DMS153 treated with DMSO at 0.1 percent for 48 hours (cell line): Measurements from ENCODE around the gene CCDC91.
"Not testable (repeated sequence)": the region's sequence is repeated elsewhere in the genome, so short reads cannot be mapped to it uniquely, and the experiment has no call there.

Source experiments
- DNase-seq: peaks from one replicate; lab custom pipeline; 2025; ENCODE audit not compliant: unreplicated experiment; lab: John Stamatoyannopoulos, UW

The CCDC91 gene

DNA sequence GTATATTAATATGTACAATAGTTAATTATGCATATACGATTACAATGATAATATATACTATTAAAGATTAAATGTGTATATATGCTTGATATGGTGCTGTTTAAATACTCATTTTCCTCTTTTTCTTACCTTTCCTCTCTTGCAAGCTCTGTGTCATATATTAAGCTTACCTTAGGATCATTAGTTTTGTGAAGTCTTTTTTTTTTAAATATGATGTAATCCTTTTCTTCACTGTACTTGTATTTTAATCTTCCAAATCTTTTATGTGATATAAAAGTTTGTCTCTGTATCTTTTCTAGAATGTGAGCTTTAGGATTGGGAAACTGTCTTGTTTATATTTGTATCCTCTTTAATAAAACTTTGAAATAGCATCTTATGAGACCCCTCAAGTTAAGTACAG is 88.7 kb downstream of the CCDC91 start:
- no peak for DNase-seq

DNA sequence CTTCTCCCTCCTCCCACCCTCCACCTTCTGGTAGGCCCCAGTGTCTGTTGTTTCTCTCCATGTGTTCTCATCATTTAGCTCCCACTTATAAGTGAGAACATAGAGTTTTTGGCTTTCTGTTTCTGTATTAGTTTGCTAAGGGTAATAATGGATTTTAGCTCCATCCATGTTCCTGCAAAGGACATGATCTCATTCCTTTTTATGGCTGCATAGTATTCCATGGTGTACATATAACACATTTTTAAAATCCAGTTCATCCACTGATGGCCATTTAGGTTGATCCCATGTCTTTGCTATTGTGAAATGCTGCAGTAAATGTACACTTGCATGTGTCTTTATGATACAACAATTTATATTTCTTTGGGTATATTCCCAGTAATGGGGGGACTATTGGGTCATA is 96.1 kb downstream of the CCDC91 start:
- no peak for DNase-seq

DNA sequence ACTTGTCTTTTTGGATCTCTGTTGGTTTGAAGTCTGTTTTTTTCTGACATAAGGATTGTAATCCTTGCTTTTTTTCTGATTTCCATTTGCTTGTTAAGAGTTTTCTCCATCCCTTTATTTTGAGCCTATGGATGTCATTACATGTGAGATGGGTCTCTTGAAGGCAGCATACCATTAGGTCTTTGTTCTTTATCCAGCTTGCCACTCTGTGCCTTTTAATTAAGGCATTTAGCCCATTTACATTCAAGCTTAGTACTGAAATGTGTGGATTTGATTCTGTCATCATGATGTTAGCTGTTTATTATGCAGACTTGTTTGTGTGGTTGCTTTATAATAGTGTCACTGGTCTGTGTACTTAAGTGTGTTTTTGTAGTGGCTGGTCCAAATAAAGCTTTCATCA is 100.0 kb downstream of the CCDC91 start:
- DNase-seq: no peak

DNA sequence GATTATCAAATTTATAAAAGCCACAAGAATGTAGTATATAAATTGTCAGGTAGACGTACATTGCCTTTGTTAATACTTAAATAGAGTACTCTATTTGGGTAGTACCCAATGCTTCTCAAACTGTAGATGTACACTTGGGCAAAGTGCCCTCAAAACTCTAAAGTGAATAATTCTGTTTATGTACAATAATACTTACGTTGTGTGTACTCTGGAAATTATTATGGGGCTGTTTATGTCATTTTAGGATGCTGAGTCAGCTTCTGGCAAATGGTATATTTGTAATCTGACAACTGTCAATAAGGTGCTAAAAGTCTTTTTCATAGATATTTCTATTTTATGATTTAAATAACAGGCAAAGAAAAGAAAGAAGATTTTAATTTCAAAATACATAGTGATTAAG is 102.4 kb downstream of the CCDC91 start:
- no peak for DNase-seq

DNA sequence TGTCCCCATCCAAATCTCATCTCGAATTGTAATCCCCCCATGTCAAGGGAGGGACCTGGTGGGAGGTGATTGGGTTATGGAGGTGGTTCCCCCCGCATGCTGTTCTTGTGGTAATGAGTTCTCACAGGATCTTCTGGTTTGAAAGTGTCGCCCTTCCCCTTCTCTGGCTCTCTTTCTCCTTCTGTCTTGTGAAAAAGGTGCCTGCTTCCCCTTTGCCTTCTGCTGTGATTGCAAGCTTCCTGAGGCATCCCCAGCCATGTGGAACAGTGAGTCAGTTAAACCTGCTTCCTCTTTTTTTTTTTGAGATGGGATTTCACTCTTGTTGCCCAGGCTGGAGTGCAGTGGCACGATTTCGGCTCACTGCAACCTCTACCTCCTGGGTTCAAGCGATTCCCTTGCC is 104.0 kb downstream of the CCDC91 start:
- no peak for DNase-seq

DNA sequence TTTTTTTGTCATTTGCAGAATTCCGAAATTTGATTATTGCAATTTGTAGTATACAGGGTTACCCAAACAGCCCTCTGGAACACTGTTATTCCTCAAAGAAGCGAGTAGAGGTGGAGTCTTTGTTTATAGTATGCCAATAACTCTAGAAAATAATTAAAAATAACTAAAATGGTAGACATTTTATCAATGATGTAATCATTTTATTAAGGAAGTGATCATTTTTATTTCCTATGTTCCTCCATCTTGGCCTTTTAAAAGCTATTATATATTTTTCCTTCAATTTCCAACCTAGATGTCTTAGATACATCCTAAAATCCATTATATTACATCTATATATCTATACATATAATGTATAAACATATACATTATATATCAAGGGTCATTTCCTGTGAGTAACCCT is 106.0 kb downstream of the CCDC91 start:
- DNase-seq: no peak

DNA sequence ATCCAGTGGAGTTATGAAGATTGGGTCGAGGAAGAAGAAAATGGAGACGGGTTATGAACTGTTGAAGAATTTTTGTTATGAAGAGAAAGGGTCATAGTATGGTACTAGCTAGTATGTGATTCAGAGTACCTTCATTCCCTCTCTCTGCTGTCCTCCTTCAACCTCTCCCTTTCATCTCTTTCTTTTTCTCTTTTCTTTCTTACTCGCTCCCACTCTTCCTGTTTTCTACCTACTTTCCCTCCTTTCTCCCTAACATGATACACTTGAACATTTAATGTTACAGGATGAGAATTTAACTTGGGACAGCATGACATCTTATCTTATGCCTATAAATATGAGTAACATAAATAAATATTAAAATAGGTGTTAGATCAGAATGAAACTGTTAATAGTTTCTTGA is 112.9 kb downstream of the CCDC91 start:
- DNase-seq: no peak

DNA sequence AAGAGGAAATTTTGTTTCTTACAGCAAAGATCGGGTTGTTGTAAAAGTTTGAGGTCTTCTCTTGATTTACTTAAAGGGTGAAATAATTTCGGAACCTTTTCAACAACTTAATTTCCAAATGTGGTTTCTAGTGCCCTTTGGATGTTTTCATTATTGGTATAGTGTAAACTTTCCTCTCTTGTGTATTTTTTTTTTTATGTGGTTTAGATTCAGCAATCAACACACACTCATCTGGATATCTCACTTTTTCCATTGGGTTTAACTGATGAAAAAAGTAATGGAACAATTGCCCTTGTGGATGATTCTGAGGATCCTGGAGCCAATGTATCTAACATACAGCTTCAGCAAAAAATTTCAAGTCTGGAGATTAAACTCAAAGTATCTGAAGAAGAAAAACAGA is 116.3 kb downstream of the CCDC91 start:
- DNase-seq: no peak

DNA sequence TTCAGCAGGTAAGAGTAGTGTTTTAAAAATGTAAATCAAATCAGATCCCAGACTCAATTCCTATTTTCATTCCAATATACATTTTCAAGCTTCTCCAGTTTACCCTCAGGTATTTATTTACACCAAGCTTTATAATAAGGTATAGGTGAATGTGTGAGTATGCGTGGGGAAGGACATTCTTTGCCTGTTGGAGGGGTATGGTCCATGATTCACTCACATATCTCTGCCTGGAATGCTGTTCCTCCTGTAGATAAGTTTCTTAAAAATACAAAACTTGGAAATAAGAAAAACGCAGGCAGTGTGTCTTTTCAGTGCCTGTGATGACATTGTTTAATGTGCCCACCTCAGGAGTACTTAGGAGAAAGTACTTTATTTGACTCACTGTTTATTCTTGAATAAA is 118.6 kb downstream of the CCDC91 start:
- DNase-seq: no peak

DNA sequence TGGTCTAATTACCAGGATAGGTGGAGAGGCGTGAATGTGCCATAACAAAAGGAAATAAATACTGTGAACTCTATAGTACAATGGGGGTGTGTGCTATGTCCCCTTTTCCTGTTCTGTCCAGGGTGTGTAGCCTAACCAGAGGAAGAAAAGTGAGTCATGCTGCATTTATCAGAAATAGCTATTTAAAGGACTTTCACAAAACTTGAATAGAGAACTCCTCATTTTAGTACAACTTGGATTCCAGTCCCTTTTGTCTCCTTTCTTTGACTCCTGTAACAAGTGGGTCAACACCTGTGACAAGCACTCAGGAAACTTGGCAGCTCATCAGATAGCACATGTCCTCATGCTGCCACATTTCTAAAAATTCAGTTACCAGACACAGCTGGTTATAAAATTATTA is 123.4 kb downstream of the CCDC91 start:
- no peak for DNase-seq

DNA sequence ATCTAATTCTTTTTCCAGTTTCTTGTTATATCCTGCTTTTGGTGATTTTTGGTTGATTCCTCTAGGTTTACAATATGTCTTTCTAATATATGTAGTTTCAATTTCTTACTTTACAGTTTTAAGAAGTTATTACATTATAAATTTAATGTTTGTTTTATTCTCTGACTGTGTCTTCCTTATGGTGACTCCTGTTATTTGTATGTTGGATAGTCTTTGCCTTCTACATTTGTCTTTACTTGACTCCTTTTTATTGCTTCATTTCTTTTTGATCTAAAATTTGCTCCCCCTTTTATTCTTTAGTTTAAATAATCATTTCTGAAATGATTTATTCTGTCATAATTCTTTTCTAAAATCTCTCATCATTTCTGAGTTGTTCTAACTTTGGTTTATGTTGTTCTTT is 125.8 kb downstream of the CCDC91 start:
- no peak for DNase-seq

DNA sequence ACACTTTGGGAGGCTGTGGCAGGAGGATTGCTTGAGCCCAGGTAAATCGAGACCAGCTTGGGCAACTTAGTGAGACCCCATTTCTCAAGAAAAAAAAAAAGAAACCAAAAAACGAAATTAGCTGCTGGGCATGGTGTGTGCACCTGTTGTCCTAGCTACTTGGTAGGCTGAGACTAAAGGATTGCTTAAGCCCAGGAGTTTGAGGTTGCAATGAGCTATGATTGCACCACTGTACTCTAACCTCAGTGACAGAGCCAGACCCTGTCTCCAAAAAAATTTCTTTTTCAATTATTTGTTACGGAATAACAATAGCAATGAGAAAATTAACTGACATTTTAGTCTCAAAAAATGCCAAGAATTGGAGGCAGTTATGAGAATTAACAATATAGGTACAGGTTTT is 128.0 kb downstream of the CCDC91 start:
- DNase-seq: no peak

DNA sequence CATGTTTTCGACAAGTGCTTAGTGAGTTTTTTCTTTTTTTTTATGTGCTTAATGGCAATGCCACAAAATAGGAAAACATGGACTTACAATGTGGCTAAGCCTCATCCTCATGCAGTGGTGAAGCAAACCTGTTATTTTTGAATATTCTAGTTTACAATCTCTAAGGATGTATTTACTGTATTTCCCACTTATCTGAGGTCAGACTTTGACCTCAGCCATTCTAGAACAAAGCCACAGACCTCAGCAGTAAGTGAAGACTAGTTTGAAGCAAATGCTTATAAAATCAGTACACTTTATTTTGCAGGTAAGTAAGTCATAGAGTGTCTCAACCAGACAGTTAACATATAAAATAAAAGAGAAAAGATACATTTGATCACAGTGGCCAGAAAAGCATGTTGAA is 130.1 kb downstream of the CCDC91 start:
- DNase-seq: no peak

DNA sequence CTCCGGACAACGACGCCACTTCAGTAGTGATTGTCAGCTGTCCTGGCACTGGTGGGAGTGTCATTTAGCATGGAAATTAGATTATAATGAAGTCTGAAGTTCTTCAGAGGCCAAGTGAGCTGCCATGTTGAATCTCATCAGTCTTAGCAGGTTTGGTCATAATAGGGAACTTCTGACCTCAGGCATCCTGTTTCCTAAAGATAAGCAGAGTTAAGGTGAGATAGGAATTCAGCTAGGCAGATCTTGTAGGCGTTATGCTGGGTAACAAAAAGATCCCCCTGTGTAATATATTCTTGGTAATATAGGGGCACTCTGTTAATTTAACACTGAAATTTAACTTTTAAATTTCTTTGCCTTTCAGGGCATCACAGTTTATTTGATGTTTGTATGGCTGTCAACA is 137.5 kb downstream of the CCDC91 start:
- no peak for DNase-seq

DNA sequence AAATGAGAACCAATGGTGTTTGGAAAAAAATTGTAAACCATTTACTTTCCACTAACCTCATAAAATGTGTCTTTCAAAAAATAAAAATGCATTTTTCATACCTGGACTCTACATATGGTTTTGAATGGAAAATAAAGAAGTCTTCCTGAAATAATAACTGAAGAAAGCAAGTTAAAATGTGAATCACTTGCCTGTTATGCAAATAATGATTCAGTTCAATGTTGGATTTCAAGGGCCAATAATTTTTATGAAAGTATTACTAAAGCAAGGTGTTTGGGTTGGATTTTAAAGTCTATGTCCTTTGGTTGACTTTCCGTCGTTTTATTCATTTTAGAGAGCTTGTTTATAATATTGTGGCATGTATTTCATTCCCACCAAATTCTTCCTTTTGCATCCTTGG is 138.7 kb downstream of the CCDC91 start:
- DNase-seq: no peak

DNA sequence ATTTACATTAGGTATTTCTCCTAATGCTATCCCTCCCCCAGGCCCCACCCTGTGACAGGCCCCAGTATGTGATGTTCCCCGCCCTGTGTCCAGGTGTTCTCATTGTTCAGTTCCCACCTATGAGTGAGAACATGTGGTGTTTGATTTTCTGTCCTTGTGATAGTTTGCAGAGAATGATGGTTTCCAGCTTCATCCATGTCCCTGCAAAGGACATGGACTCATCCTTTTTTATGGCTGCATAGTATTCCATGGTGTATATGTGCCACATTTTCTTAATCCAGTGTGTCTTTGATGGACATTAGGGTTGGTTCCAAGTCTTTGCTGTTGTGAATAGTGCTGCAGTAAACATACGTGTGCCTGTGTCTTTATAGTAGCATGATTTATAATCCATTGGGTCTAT is 139.5 kb downstream of the CCDC91 start:
- not testable (repeated sequence) for DNase-seq

DNA sequence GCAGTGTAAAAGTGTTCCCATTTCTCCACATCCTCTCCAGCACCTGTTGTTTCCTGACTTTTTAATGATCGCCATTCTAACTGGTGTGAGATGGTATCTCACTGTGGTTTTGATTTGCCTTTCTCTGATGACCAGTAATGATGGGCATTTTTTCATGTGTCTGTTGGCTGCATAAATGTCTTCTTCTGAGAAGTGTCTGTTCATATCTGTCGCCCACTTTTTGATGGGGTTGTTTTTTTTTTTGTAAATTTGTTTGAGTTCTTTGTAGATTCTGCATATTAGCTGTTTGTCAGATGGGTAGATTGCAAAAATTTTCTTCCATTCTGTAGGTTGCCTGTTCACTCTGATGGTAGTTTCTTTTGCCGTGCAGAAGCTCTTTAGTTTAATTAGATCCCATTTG is 140.0 kb downstream of the CCDC91 start:
- not testable (repeated sequence) for DNase-seq

DNA sequence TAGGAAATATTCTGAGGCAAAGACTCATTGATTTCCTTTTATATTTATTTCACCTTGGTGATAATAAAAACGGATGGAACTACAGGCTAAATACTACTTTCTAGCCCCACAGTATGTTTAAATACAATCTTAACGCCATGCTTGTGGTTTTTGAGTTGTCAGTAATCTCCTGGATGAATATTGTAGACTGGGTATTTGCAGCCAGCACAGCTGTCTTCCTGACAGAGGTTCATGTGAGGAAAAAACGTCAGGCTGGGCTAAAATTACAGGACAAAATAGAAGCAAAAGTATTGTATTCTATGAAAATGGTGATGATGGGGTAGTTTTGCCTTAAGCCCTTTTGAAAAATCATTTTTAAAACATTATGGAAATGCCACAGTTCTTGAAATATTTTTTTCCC is 140.9 kb downstream of the CCDC91 start:
- no peak for DNase-seq

DNA sequence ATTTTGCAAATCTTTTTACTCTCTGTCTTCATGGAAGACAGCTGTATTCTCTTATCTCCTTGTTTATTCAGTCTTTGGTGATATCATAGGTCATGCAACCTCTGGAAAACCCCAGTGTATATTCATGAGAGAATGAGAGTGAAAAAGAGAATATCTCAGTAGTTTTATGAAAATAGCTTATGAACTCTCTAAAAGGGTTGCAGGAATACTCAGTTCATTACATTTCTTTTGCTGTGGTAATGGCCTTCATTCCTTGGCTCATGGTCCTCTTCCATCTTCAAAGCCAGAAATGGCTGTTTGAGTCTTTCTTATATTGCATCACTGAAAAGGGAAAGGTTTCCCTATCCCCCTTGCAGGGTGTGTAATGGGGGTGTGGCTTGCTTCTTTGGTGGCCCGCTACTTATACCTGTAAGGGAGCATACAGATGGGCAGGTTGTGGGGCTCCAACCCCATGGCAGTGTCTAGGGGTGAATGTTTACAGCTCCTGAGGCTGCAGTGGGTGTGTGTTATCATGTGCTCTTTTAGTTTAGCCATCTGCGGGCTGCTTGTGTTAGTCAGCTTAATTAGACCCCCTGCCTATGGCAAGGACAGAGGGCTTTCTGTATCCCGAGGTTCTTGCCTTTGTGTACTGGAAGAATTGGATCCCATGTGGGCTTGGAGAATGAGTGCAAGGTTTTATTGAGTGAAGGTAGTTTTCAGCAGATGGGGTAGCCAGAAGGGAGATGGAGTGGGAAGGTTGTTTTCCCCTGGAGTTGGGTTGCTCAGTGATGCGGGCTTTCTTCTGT is 150.2 kb downstream of the CCDC91 start:
- DNase-seq: no peak

DNA sequence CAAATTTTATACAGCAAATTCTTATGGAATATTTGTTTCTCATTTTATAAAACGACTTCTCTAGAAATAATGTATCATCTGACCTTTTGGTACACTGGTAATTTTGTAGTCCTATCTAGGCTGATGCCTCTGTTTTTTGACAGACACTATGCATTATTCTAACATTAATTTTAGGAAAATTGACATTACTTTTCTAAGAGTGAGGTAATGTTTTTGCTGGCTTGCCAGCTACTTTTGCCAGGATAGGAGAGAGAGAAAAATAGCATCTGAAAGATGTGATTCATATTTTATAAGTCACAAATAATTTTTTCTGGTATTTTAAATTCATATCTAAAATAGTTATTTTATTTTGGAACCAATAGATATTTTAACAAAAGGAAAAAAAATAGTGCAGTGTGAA is 153.5 kb downstream of the CCDC91 start:
- no peak for DNase-seq

DNA sequence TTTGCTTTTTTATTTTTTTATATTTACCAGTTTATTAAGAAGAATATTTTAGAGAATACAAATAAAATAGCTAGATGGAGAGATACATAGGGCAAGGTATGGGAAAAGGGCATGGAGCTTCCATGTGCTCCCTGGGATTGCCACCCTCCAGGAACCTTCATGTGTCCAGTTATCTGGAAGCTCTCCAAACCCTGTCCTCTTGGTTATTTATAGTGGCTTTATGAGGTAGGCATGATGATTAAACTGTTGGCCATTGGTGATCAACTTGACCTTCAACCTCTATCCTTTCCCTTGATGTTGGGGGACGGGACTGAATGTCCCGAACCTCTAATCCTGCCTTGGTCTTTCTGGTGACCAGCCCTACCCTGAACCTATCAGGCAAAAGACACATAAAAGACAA is 156.3 kb downstream of the CCDC91 start:
- DNase-seq: no peak

DNA sequence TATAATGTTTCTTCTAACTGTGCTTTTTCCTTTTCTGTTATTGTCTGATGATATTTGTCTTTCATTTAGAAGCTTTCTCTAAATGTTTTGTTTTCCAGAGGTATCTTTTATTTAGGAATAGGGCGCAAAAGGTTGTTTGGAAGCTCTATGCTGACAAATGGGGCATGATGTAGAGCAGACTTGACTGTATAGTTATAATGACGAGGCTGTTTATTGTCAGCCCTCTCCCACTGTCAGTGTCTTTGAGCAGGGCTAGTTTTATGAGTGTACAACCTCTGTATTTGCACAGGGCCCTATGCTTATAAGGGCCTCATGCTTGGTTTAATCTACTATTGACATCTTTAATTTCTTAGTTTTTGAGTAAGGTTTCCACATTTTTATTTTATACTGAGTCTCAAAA is 158.9 kb downstream of the CCDC91 start:
- no peak for DNase-seq

DNA sequence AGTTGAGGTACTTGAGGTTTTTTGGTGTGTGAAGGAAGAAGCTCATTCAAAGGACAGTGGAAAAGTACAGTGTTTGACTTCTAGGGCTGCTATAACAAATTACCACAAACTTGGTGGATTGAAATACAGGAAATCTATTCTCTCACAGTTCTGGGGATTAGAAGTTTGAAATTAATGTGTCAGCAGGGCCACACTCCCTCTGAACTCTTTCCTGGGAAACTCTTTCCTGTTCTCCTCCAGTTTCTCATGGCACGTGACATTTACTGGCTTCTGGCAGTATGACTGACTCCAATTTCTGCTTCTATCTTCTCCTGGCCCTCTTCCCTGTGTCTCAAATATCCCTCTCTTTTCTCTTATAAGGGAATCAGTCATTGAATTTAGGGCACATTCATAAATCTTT is 160.2 kb downstream of the CCDC91 start:
- no peak for DNase-seq
